ENCODE data around the gene GEMIN5.

GEMIN5 gene

GRCh38 chr5:154841273-154841661 is 96.7 kb downstream of the GEMIN5 start:
- DNase-seq, result no peak

GRCh38 chr5:154840435-154841272 is 97.4 kb downstream of the GEMIN5 start:
- DNase-seq, result peak; percentile 24

Measured in activated effector memory CD4-positive, alpha-beta T cell treated with anti-CD3 and anti-CD28 coated beads, Interleukin-2, amount 50 U/mL, for 16 hours (primary cell).